ENCODE measurements around the gene NPW.

- no peak for TF ChIP-seq CTCF (IDR thresholded peaks at IDR 0.05; ENCODE audit: low read depth, low read length)
- TF ChIP-seq EZH2phosphoT487 (IDR thresholded peaks at IDR 0.05; ENCODE audit: low read depth) = no peak
Measured at GRCh38 chr16:2056681-2057407, 37.3 kb downstream of the NPW start.
